Mesendoderm (in vitro differentiated cells): Measurements from ENCODE around the gene C11orf54.
"Not testable (repeated sequence)": the region's sequence is repeated elsewhere in the genome, so short reads cannot be mapped to it uniquely, and the experiment has no call there.

Experiments used
- DNase-seq: peaks from one replicate; pipeline ENCODE4 v3.0.0; 2013
- H2AK5ac ChIP-seq: 2 replicates; pipeline ENCODE4 v1.6.1; 2013; ENCODE audit warnings: low read length, inconsistent platforms
- H2BK120ac ChIP-seq: 2 replicates; pipeline ENCODE4 v1.6.1; 2013; ENCODE audit warnings: low read depth, mild to moderate bottlenecking, low read length, moderate library complexity, mixed read lengths
- H2BK15ac ChIP-seq: replicated peaks from 2 replicates; pipeline ENCODE4 v1.6.1; 2013; ENCODE audit warnings: low read depth, mild to moderate bottlenecking, moderate library complexity
- H2BK5ac ChIP-seq: 2 replicates; pipeline ENCODE4 v1.6.1; 2013; ENCODE audit warnings: low read length, inconsistent platforms
- H3K18ac ChIP-seq: 2 replicates; pipeline ENCODE4 v1.6.1; 2013; ENCODE audit warnings: mild to moderate bottlenecking, low read length, mixed read lengths
- H3K23ac ChIP-seq: one replicate; pipeline ENCODE4 v1.6.1; 2013; ENCODE audit warnings: low read length
- H3K27ac ChIP-seq: 2 replicates; pipeline ENCODE4 v1.5.1; 2013; ENCODE audit warnings: low read depth, mild to moderate bottlenecking, inconsistent platforms, low read length, moderate library complexity
- H3K27me3 ChIP-seq: 2 replicates; pipeline ENCODE4 v1.6.1; 2013; ENCODE audit warnings: low read length, control low read depth, mild to moderate bottlenecking, inconsistent platforms; ENCODE audit not compliant: insufficient read depth, poor library complexity
- H3K36me3 ChIP-seq: 2 replicates; pipeline ENCODE4 v1.6.1; 2013; ENCODE audit warnings: low read length, inconsistent platforms; ENCODE audit not compliant: control insufficient read depth, insufficient read depth
- H3K4ac ChIP-seq: one replicate; pipeline ENCODE4 v1.6.1; 2013; ENCODE audit warnings: low read depth, mild to moderate bottlenecking, low read length, moderate library complexity
- H3K4me1 ChIP-seq: 2 replicates; pipeline ENCODE4 v1.6.1; 2013; ENCODE audit warnings: low read depth, low read length, inconsistent platforms; ENCODE audit not compliant: control insufficient read depth
- H3K4me2 ChIP-seq: 2 replicates; pipeline ENCODE4 v1.6.1; 2013; ENCODE audit warnings: low read length
- H3K4me3 ChIP-seq: 2 replicates; pipeline ENCODE4 v1.5.1; 2013; ENCODE audit warnings: mild to moderate bottlenecking, low read length
- H3K56ac ChIP-seq: one replicate; pipeline ENCODE4 v1.6.1; 2013; ENCODE audit warnings: low read length
- H3K79me1 ChIP-seq: 2 replicates; pipeline ENCODE4 v1.6.1; 2013; ENCODE audit warnings: low read length, inconsistent platforms
- H3K79me2 ChIP-seq: 2 replicates; pipeline ENCODE4 v1.6.1; 2013; ENCODE audit warnings: mild to moderate bottlenecking, low read length; ENCODE audit not compliant: control insufficient read depth, insufficient read depth
- H3K9ac ChIP-seq: 2 replicates; pipeline ENCODE4 v1.6.1; 2013; ENCODE audit warnings: low read length, inconsistent platforms
- H4K5ac ChIP-seq: one replicate; pipeline ENCODE4 v1.6.1; 2013; ENCODE audit warnings: low read length
- H4K8ac ChIP-seq: one replicate; pipeline ENCODE4 v1.6.1; 2013; ENCODE audit warnings: low read depth, mild to moderate bottlenecking, control low read depth, low read length, moderate library complexity
- WGBS: extraction: QIAGEN DNeasy Blood & Tissue Kit; methylation state at CpG from one replicate; pipeline ENCODE4 v1.1.7; 2013; ENCODE audit warnings: low lambda C conversion rate, missing lambda C conversion rate; ENCODE audit not compliant: insufficient coverage; ENCODE audit errors: extremely low coverage; 5-methylcytosine and 5-hydroxymethylcytosine counted together

The C11orf54 gene

GRCh38 chr11:93751001-93751400, 9.5 kb downstream of the C11orf54 start:
- Histone ChIP-seq H3K27me3 (no peaks in the 10 kb centered on the region), H3K9ac (no peak overlapping the region), H3K36me3 (no peaks in the 10 kb centered on the region), H2BK15ac (no peak overlapping the region), H3K56ac (no peak overlapping the region), H3K4me3 (no peak overlapping the region), H3K79me2 (no peaks in the 10 kb centered on the region), H2BK5ac (no peak overlapping the region), H3K27ac (no peak overlapping the region), H3K4me2 (no peak overlapping the region), H3K4me1 (no peaks in the 10 kb centered on the region), H4K8ac (no peak overlapping the region), H3K4ac (no peak overlapping the region), H4K5ac (no peak overlapping the region), H3K18ac (no peak overlapping the region), H3K23ac (no peak overlapping the region), H2AK5ac (no peak overlapping the region), H2BK120ac (no peak overlapping the region), H3K79me1 (no peaks in the 10 kb centered on the region)
- WGBS: no CpG with 5 or more reads among the region's 1 CpG
- no peak for DNase-seq

DNA sequence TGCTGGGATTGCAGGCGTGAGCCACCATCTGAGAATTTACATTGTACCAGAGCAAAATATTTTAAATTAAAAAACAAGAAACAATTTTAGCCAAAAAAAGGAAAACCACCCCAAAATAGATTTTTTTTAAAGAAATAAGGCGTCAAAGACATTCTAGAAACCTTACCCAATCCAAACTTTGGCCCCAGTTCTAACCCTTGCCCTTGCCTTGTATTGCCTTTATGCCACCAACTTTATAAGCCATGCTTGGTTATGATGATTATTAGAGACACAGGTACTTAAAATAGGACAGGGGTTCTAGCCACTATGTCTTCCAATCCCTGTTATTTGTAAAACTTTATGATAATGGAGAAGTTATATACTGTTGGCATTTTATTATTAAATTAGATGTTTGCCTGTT, 11.8 kb downstream of the C11orf54 start:
- H3K79me1 ChIP-seq: no peaks in the 10 kb centered on the region
- WGBS: no CpG with 5 or more reads among the region's 2 CpGs
- no peaks in the 10 kb centered on the region for H3K4me1 ChIP-seq
- no peak overlapping the region for H3K18ac ChIP-seq
- H3K36me3 ChIP-seq: no peaks in the 10 kb centered on the region
- H2AK5ac ChIP-seq: no peak overlapping the region
- H3K27me3 ChIP-seq: no peaks in the 10 kb centered on the region
- DNase-seq: no peak
- no peak overlapping the region for H2BK15ac ChIP-seq
- H3K9ac ChIP-seq: no peak overlapping the region
- no peak overlapping the region for H3K56ac ChIP-seq
- H2BK5ac ChIP-seq: no peak overlapping the region
- no peak overlapping the region for H3K4me2 ChIP-seq
- no peak overlapping the region for H3K23ac ChIP-seq
- no peaks in the 10 kb centered on the region for H3K79me2 ChIP-seq
- H3K4ac ChIP-seq: no peak overlapping the region
- H4K8ac ChIP-seq: no peak overlapping the region
- H3K4me3 ChIP-seq: no peak overlapping the region
- no peak overlapping the region for H4K5ac ChIP-seq
- H2BK120ac ChIP-seq: no peak overlapping the region
- H3K27ac ChIP-seq: no peak overlapping the region

DNA sequence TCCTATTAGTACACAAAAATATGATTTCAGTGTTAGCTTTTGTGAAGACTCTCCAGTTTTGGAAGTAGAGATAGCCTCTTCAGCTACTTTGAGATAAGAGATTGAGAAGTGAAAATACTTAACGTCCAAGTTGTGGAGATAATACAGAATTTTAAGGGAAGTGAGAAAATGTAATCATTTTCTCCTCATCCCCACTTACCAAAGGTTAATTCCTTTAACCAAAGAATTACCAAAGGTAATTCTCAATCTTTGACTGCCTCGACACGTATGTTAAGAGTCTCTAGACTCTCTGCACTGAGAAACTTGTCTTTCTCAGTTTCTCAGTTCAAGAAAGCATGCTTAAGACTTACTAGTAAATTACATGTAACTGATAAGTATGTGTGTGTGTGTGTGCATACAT, 15.3 kb downstream of the C11orf54 start:
- no peak overlapping the region for H3K4me2 ChIP-seq
- no peak overlapping the region for H3K27ac ChIP-seq
- DNase-seq: no peak
- no peaks in the 10 kb centered on the region for H3K27me3 ChIP-seq
- H2BK120ac ChIP-seq: no peak overlapping the region
- H2BK5ac ChIP-seq: no peak overlapping the region
- no peak overlapping the region for H3K56ac ChIP-seq
- no peaks in the 10 kb centered on the region for H3K4me1 ChIP-seq
- H3K18ac ChIP-seq: no peak overlapping the region
- no peak overlapping the region for H3K9ac ChIP-seq
- H3K79me2 ChIP-seq: no peaks in the 10 kb centered on the region
- WGBS: no CpG with 5 or more reads among the region's 3 CpGs
- no peak overlapping the region for H3K4ac ChIP-seq
- no peak overlapping the region for H2BK15ac ChIP-seq
- H3K4me3 ChIP-seq: no peak overlapping the region
- no peaks in the 10 kb centered on the region for H3K79me1 ChIP-seq
- no peak overlapping the region for H4K5ac ChIP-seq
- no peak overlapping the region for H2AK5ac ChIP-seq
- H3K23ac ChIP-seq: no peak overlapping the region
- no peak overlapping the region for H4K8ac ChIP-seq
- no peaks in the 10 kb centered on the region for H3K36me3 ChIP-seq

DNA sequence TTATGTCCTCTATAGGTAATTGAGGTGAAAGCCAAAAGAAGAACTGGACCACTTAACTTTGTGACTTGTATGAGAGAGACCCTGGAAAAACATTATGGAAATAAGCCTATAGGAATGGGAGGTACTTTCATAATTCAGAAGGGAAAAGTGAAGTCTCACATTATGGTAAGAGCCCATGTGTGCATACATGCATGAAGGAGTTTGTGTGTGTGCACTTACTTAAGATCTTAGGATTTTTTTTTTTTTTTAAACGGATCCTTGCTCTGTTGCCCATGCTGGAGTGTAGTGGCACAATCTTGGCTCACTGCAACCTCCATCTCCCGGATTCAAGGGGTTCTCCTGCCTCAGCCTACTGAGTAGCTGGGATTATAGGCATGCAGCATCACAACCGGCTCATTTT, 15.8 kb downstream of the C11orf54 start:
- no peak overlapping the region for H2BK120ac ChIP-seq
- H3K27me3 ChIP-seq: no peaks in the 10 kb centered on the region
- H4K5ac ChIP-seq: no peak overlapping the region
- no peak overlapping the region for H4K8ac ChIP-seq
- H3K18ac ChIP-seq: no peak overlapping the region
- H3K4me1 ChIP-seq: no peaks in the 10 kb centered on the region
- H3K4me3 ChIP-seq: no peak overlapping the region
- no peak overlapping the region for H2AK5ac ChIP-seq
- H3K9ac ChIP-seq: no peak overlapping the region
- no peak for DNase-seq
- H3K4ac ChIP-seq: no peak overlapping the region
- no peaks in the 10 kb centered on the region for H3K36me3 ChIP-seq
- H3K27ac ChIP-seq: no peak overlapping the region
- no peak overlapping the region for H3K23ac ChIP-seq
- no peak overlapping the region for H3K4me2 ChIP-seq
- WGBS: no CpG with 5 or more reads among the region's 3 CpGs
- no peaks in the 10 kb centered on the region for H3K79me2 ChIP-seq
- H2BK5ac ChIP-seq: no peak overlapping the region
- H3K79me1 ChIP-seq: no peaks in the 10 kb centered on the region
- no peak overlapping the region for H3K56ac ChIP-seq
- H2BK15ac ChIP-seq: no peak overlapping the region

DNA sequence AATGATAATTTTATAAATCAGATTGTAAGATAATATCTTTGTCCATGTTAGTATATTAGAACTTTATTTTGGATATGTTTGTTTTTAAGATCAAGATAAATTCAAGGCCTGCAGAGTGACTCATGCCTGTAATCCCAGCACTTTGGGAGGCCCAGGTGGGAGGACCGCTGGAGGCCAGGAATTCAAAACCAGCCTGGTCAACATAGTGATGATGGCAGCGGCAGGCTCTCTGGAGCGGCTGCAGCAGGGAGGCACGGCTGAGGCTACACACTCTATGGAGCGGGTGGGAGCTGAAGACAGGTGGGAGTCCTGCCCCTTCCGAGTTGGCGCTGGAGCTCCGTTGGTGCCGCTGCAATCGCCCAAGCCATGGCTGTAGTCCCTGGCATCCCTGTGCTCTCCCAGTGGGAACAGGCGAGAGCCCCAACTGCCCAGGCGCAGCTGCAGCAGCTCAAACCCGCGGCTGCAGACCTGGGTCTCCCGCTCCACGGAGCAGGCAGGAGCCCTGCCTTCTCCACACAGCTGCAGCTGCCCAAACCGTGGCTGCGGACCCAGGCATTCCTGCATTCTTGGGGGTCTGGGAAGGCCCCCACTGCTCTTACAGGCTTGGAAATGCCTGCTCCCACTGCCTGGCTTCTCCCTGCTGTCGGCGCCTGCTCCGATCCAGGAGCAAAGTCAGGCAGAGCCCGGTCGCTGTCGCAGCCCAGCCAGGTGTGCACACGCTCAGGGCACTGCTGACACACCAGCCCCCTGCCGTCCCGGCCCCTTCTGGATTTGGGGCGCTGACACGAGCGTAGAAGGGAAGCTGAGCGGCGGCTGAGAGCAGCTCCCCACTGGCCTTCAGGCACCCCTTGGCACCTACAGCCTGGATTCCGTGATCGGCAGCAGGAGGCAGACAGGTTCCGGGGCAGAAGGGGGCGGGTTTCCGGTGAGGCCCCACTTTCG, 16.7 kb downstream of the C11orf54 start:
- no peak overlapping the region for H3K18ac ChIP-seq
- H3K4me3 ChIP-seq: no peak overlapping the region
- no peak overlapping the region for H3K4me2 ChIP-seq
- no peak overlapping the region for H2AK5ac ChIP-seq
- no peak overlapping the region for H2BK15ac ChIP-seq
- no peaks in the 10 kb centered on the region for H3K79me2 ChIP-seq
- no peak for DNase-seq
- H3K36me3 ChIP-seq: no peaks in the 10 kb centered on the region
- no peak overlapping the region for H2BK120ac ChIP-seq
- no peak overlapping the region for H3K4ac ChIP-seq
- H3K9ac ChIP-seq: no peak overlapping the region
- H3K27me3 ChIP-seq: no peaks in the 10 kb centered on the region
- H4K8ac ChIP-seq: no peak overlapping the region
- no peaks in the 10 kb centered on the region for H3K4me1 ChIP-seq
- no peak overlapping the region for H2BK5ac ChIP-seq
- no peak overlapping the region for H3K56ac ChIP-seq
- no peaks in the 10 kb centered on the region for H3K79me1 ChIP-seq
- no peak overlapping the region for H3K27ac ChIP-seq
- no peak overlapping the region for H4K5ac ChIP-seq
- no peak overlapping the region for H3K23ac ChIP-seq
- WGBS: no CpG with 5 or more reads among the region's 38 CpGs

GRCh38 chr11:93759123-93759522, 17.7 kb downstream of the C11orf54 start:
- H3K23ac ChIP-seq, DNase-seq, H3K79me1 ChIP-seq, H3K4me3 ChIP-seq, H2BK5ac ChIP-seq, H3K4ac ChIP-seq, H2BK15ac ChIP-seq, H3K9ac ChIP-seq, H4K8ac ChIP-seq, H3K27me3 ChIP-seq, H3K56ac ChIP-seq, H2AK5ac ChIP-seq, H3K36me3 ChIP-seq, H3K4me2 ChIP-seq, H4K5ac ChIP-seq, H3K27ac ChIP-seq, H3K18ac ChIP-seq, H2BK120ac ChIP-seq, H3K4me1 ChIP-seq, H3K79me2 ChIP-seq: not testable (repeated sequence)
- no CpG with 5 or more reads among the region's 4 CpGs for WGBS
